GM19397 (cell line): ENCODE measurements around the gene SETBP1.

Experiments used
- ATAC-seq: cut with Tn5 transposase; IDR thresholded peaks from one replicate; pipeline ENCODE4 v1.9.1; 2021; ENCODE audit warnings: mild to moderate bottlenecking, moderate library complexity; ENCODE audit not compliant: unreplicated experiment

SETBP1 gene

DNA sequence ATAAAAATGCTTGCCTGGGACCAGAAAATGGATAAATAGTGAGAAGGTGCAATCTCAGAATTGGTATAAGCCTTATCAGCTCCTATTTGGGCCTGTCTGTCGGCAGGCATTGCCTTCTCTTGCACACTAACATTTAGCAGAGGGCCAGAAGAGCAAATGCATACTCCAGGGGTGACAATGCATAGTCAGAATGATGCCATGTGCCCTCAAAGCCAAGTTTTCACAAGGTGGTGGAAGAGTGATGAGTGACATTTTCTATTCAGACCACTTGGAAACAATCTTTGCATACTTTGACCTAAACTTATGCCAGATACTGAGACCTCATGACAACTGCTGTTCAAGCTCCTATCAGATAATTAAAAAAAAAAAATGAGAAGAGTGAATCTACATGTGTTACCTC, 276.3 kb downstream of the SETBP1 start:
- no peak for ATAC-seq

DNA sequence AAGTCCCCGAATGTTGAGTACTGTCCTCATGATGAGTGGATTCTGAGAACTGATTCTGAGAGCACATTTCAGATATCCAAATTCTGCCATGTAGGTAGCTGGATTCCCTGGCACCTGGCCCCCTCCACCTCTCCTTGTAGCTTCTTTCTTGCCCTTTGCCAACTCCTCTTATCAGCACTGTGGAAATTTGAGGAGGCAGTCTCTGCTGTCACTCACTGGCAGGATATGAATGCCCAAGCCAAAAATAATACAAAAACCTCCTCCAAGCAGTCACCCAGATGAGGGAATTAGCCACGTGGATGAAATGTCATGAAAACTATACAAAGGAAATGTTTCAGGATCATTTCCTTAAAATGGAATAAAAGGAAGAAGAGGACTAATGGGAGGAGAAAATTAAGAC, 276.8 kb downstream of the SETBP1 start:
- ATAC-seq, result no peak

DNA sequence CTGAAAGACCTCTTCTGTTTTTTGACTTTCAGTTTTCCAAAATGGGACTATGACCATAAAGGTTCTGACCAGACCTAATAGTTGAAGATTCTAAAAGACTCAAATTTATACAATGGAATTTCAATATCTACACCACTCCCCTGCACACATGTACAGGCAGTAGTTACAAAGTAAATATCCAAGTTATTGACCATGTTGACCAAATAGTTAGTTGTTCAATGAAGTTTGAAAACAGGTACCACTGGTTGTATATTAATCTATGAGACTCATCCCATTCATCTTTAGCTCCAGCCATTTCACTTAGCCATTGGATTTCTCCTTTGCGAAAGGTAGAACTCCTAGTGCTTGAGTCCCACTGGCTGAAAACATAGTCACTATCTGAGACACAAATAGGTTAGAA, 277.4 kb downstream of the SETBP1 start:
- no peak for ATAC-seq

DNA sequence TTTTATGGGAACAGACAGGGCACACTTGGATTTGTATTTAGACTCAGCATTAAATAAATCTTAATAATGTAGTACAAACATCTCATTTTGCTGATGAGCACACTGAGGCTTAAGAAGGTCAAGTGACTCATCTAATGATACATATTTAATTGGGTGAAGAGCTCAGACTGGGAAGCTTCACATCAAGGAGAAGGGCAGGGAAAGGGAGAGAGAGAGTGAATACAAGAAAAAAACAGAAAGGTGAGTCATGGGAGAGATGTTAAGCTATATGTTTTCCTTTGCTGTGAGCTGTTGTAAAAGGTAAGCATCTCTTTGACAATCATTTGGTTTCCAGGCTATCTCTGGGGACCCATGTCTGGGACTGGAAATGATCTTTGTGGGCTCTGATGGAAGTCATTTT, 277.8 kb downstream of the SETBP1 start:
- ATAC-seq, result no peak

DNA sequence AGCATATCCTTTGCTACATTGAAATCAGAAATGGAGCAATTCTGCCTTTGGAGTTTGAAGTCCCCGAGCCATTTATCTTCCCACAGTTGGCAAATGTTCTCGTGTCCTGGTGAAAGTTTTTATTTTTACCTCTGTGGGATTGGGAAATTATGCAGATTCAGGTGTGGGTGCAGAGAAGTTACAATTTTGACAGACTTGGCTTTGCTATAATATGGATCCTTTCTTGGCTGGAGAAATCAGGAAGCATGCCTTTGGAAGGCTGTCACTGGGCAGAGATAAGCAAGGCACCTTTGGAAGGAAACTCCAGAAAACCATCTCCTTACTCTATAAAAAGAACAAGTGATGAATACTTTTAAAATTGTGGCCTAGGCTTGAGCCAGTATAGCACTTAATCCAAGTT, 278.3 kb downstream of the SETBP1 start:
- ATAC-seq, result no peak

DNA sequence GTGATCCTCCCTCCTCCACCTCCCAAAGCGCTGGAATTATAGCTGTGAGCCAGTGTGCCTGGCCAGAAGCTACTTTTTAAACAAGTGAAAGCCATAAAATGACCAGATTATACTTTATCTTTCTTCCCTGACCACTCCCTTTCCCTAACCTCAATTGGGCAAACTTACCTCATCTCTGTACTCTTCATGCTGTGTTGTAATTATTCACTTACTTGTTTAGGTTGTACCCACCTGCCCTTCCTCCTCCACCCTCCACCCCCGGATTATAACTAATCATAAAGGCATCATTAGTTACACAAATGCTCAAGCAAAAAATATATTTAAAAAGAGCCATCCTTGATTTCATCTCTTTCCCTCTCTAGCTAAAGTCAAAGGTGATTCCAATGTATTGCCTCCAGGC, 279.9 kb downstream of the SETBP1 start:
- ATAC-seq, result no peak

DNA sequence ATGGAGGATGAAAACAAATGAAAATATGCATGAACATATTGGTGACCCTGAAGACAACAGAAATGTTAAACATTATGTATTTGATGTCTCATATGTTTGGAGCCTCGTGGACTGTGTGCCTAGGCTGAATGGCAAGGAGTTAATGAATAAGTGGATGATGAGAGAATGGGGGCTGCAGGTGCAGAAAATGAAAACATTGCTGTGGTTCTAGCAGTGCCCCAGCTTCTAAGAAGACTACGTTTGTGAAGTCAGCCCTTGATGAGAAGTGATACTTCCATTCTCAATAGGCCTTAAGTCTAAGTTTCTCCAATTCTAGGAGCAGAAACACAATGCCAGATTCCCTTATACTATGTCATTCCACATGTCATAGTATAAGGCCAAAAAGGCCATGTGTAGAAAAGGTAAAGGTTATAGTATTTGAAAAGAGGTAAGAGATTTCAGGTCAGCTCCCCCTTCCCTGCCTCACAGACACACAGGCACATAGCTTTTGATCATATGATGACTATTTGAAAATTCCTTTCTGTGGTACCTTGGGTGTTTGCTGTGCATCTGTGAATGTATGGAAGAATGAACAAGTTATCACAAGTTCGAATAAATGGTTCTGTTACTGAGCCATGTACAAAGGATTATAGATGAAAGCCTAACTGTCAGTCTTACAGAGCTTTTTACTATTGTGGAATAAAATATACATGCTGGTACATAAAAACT, 280.8 kb downstream of the SETBP1 start:
- no peak for ATAC-seq

DNA sequence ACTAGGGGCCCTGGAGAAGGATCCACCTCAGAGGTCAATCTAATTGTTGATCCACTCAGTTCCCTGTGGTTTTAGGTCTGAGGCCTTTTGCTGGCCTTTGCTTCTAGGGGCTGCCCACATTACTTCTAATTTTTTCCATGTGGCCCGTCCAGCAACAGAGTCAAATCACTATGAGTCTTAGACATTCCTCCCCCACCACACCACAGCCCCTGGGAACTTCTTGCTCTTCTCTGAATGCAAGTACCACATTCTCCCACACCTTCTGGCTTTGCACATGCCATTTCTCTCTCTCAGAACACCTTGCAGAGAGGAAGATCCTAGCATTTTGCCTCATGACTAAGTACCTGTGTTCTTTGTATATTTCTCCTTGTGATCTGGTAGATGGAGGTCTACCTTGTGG, 286.9 kb downstream of the SETBP1 start:
- ATAC-seq, result no peak

DNA sequence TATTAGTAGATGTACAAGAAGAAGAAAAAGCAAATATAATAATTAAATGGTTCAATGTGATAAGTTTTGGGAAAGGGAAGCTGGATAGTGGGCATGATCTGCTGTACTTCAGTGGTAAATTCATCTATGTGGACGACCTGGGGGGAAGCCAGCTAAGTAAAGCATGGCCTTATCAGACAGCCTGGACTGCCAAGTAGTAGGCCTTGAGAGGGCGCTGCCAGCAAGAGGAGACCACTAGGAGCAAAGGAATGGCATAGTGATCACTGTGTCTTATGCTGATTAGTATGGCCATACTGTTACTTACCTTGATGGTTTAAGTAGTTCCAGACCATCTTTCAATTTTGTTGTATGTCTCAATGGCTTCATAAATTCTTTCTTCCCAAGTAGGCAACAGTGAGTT, 287.6 kb downstream of the SETBP1 start:
- no peak for ATAC-seq

DNA sequence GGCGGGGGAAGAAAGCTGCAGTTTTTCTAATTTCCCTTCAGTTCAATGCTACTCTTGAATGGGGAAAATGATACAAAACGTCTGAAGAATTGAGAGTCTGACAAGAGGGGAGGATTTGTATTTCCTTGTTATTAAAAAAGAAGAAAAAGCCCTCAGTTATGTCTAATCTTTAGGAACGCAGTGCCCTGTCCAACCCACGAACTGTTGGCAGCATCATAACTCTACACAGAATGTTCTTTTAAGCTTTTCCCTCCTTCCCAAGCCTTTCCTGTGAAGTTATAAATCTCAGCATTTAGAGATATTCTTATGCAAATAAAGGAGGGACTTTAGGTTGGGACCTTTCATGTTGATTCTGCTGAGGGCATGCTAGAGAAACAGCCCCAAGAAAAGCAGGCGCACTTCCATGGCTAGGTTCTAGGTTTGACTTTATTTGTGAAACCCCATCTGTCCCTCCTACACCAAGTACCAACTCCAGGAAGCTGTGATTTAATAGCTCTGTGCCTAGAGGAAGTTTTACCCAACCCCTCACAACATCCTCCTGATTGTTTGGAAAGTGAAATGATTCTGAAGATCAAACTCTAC, 288.6 kb downstream of the SETBP1 start:
- no peak for ATAC-seq

DNA sequence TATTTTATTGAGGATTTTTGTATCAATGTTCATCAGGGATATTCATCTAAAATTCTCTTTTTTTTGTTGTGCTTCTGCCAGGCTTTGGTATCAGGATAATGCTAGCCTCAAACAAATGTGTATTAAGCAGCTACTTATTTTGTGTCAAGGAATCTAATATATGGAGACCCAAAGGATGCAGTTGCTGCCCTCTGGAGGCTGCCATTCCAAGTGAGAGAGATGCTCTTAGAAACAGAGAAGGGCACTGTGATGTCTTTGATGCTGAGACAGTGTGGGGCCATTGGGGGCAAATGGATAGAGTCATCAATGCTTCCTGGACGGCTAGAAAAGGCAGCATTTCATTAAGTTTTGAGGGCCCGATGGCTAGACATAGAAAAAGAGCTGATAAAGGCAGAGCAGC, 292.6 kb downstream of the SETBP1 start:
- ATAC-seq, result no peak

DNA sequence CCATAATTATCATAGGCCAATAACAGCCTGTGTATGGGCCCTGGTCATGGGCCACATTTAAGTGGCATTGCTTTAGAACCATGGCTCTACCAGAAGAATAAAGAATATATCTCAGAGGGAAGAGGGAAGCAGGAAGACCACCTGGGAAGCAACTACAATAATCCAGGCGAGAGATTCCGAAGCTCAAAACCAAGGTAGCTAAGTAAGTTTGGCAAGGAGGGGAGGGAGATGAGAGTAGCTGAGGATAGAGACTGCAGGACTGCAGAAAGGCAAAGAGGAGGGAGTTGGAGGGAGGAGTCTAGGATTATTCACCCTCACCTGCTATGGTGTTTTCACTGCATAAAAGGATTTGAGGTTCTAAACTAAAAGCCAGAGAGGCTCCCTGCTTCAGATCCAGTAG, 293.5 kb downstream of the SETBP1 start:
- no peak for ATAC-seq

DNA sequence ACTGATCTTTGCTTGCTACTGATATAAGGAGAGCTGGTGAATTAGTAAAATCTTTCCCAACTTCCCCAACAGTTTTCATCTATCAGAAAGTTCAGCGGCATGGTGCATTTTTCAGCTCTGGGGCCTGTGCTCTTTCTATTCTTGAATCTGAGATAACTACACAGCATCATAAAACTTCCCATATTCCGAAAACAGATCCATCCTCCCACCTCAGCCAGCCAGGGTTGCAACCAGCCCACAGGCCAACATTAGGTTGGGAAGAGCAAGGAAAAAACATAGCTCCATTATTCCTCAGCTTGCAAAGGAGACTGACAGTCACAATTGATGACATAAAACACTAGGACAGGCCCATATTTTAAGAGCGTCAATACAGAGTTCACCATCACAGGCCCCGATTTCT, 297.2 kb downstream of the SETBP1 start:
- no peak for ATAC-seq

DNA sequence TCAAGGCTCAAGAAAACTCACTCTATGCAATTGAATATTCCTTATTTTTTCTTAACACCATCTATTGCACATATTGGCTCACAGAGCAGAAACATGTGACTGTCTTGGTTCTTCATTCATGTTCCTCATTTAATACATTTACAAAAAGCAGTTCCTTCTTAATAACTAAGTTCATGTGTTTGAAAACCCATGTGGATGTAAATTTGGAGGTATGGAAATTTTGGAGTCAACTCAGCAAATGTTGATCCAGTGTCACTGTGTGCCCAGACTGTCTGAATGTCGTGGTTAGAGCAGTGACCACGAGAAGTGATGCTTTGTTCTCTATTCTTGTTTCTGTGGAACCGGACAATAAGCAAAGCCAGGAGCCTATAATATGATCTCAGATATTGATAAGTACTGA, 299.1 kb downstream of the SETBP1 start:
- no peak for ATAC-seq

DNA sequence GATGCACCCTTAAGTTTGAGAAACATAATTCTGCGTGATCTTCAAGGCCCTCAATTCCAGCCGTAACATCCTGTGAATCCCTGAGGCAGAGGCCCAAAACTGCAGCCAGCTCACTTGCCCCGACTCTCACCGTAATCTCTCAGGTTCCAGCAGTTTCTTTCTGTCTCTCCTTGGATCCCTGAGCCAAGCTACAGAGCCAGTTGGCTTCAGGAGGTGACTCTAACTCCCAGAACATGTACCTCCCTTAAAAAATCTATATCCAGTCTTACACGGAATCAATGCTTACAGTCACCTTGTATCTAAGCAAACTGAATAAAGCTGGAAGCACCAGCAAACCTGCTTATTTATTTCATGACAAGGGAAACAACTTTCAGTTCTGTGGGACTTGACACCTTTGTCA, 300.4 kb downstream of the SETBP1 start:
- ATAC-seq, result no peak

DNA sequence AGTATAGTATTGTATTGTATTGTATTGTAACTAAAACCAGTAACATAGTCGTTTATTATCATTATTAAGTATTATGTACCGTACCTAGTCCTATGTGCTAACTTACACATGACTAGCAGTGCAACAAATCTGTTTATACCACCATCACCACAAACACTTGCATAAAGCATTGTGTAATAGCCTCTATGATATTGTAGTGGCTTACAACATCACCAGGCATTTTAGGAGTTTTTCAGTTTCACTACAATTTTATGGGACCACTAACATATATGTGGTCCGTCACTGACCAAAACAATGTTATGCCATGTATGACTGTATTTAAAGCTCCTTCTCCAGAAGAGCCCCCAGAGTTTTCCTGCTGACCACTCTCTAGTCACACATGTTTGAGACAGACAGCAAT, 306.2 kb downstream of the SETBP1 start:
- no peak for ATAC-seq

DNA sequence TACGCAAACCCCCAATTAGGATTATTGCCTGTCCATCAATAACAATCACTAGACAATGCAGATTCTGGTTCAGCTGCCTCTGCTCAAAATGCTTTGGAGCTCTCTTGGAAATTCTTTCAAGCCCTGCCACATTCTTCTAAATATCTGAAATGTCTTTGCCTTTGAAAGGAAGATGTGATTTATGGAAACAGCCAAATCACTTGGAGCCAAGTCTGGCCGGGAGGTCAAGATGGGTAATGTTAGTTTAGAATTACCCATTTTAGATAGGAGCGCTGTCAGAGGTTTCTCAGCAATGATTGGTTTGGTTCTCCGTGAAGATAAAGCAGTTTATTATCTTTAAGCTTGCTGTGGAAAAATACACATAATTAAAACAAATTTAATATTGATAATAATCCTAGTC, 306.7 kb downstream of the SETBP1 start:
- ATAC-seq, result no peak

DNA sequence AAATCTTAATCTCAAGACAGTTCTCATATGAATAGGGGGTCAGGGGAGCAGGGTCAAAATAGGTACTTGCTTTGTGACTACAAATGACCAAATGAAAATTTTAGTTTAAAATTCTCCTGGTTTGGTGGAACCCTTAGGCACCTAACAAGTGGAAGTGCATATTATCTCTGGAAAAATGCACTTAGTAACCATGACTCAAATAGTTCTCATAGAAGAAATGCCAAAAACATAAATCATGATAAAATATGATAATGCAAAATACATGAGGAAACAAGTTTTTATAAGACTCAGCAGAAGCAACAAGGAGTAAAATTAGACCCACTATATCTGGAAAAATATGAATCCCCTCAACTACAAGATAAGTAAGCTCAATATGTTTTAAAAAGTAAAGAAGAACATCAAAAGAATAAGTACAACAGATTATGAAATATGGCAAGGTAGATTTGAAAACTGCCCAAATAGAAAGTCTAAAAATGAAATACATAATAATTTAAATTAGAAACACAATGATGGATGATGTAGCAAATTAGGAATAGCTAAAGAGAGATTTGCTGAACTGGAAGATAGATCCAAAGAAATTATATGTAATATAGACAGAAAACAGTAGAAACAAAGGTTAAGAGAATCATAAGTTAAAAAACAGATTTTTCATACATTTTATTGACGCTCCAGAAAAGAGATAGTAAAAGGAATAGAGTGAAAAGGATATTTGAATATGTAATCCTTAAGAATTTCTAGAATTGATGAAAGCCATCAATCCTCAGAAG, 308.3 kb downstream of the SETBP1 start:
- no peak for ATAC-seq

DNA sequence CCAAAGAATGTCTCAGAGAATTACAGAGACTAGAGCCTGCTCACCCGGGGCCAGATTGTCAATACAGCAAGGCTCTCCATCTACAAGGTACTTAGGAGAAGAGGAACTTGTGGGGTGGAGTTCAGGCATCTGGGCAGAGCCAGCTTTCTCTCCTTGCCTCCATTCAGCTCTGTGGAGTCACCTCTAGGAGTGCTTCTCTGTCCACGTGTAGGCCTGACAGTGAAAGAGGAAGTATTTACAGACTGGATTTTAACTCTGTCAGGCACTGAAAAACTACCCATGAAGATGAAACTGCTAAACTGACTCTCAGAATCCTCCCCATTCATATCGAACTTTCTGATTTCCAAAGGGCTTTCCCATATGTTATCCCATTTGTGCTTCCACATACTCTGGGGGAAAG, 315.6 kb downstream of the SETBP1 start:
- no peak for ATAC-seq

DNA sequence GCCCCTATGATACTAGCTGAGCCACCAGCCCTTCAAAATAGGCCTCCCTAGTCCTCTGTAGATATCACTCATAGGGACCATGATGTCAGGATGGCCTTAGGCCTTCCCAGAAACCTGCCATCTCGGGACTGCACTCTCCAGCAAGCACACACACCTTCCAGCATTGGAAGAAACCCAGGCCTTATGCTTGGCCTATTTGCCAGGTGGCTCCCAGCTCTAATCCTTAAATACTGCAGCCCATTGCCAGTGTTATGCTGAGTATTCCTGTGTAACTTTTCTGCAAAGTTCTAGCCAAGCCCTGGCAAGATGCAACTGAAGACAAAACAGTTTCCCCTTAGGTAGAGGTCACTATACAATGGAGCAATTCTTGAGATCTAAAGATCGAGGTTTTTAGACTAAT, 316.5 kb downstream of the SETBP1 start:
- ATAC-seq, result no peak

DNA sequence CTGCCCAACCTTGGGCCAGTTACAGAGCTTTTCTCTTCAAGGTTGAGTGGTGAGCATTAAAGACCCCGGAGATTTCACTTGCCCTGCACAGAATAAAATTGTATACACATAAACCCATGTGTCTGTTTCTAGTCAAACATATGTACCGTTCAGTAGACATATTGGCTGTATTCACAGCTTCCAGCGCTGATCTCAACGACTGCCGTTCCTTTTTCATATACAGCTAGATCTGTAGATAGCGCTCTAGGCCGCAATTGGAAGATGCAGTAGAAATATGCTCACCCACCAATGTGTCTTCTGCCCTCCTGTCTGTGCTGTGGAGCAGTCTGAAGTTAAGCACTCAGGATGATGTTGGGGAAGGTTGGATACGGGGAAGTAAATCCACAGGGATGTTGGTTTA, 317.7 kb downstream of the SETBP1 start:
- ATAC-seq, result no peak

DNA sequence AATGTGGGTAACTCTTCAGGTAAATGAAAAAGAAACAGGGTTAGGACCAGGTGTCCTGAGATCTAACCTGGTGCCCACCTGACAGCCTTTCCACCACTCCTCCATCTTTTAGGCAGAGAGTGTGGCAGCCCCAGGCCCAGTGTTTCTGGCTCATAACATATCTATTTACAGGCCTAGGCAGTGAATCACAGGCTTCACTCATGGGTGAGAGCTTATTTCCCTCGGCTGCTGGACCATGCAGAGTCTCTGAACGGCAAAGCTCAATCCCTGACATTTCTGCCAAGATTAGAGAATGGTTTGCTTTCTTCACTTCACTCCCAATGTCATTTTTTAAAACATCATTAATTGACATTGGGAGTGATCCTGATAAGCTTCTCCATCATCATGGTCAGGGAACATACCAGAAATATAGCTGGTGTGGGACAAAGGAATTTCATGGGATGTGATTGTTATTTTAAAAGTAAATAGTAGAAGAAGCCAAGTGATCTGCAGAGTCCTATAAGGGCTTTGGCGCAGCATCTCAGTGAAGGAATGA, 323.9 kb downstream of the SETBP1 start:
- ATAC-seq, result no peak
